Activated CD8-positive, alpha-beta memory T cell treated with anti-CD3 and anti-CD28 coated beads for 24 hours (primary cell): Measurements from ENCODE around the gene ZNF792.
"Not testable (repeated sequence)": the region's sequence is repeated elsewhere in the genome, so short reads cannot be mapped to it uniquely, and the experiment has no call there.

ENCODE experiments used
- DNase-seq: peaks from one replicate; pipeline ENCODE4 v3.0.0-alpha.2; 2020

Gene ZNF792

GRCh38 chr19:34920090-34920786 lies 43.8 kb downstream of the ZNF792 start:
- DNase-seq: not testable (repeated sequence)

GRCh38 chr19:34918190-34918589 lies 45.8 kb downstream of the ZNF792 start:
- no peak for DNase-seq

- DNase-seq: not testable (repeated sequence)
Observed at GRCh38 chr19:34917144-34917543, 46.9 kb downstream of the ZNF792 start.

- no peak for DNase-seq
Observed at GRCh38 chr19:34910770-34911169, 53.3 kb downstream of the ZNF792 start.
